Heart left ventricle (tissue), 16 donors: ENCODE results near the gene GLB1L. TPM values are rescaled to one million over a fixed set of nuclear protein-coding genes. Genes with fewer than 3 reads are reported as not detected.

Source experiments
- ATAC-seq, 4 donors: fragments of 200-7000 bp; cut with Tn5 transposase; one replicate each; pipeline ENCODE4 v1.9.1; 2020 to 2022; ENCODE audit warnings: moderate library complexity in 4 of 4, mild to moderate bottlenecking in 3 of 4, moderate number of reproducible peaks in 1 of 4
- DNase-seq, 5 donors: peaks; one replicate each; pipeline ENCODE4 v3.0.0-alpha.2; 2020
- H3K27ac ChIP-seq, 12 donors: fragments of 200-600 bp; sonication (generic) in 4 of 12; one replicate each; pipeline versions ENCODE4 v1.5.0 to v1.8.0; 2016 to 2022; ENCODE audit warnings: mild to moderate bottlenecking in 2 of 12
- H3K27me3 ChIP-seq, 9 donors: fragments of 200-600 bp; sonication (generic) in 2 of 9; one replicate each; pipeline versions ENCODE4 v1.5.1 to v1.8.0; 2016 to 2022; ENCODE audit warnings: mild to moderate bottlenecking in 3 of 9
- H3K36me3 ChIP-seq, 9 donors: fragments of 200-600 bp; sonication (generic) in 2 of 9; one replicate each; pipeline versions ENCODE4 v1.5.0 to v1.8.0; 2018 to 2022; ENCODE audit warnings: mild to moderate bottlenecking in 2 of 9
- H3K4me1 ChIP-seq, 12 donors: fragments of 200-600 bp; sonication (generic) in 4 of 12; one replicate each; pipeline versions ENCODE4 v1.5.0 to v1.8.0; 2016 to 2022; ENCODE audit warnings: mild to moderate bottlenecking in 3 of 12
- H3K4me3 ChIP-seq, 12 donors: fragments of 200-600 bp; sonication (generic) in 4 of 12; one replicate each; pipeline versions ENCODE4 v1.5.0 to v1.8.0; 2017 to 2022; ENCODE audit warnings: mild to moderate bottlenecking in 9 of 12, moderate library complexity in 4 of 12
- H3K9me3 ChIP-seq, 12 donors: fragments of 200-600 bp; sonication (generic) in 4 of 12; one replicate each; pipeline versions ENCODE4 v1.5.0 to v1.8.0; 2016 to 2022; ENCODE audit warnings: mild to moderate bottlenecking in 1 of 12
- POLR2A ChIP-seq, 2 donors: fragments of 450-650 bp; IDR thresholded peaks; one replicate each; pipeline ENCODE4 v1.6.1; 2017; ENCODE audit warnings: antibody characterized with exemption in 2 of 2, mild to moderate bottlenecking in 2 of 2, moderate library complexity in 2 of 2
- WGBS, 4 donors: extraction: QIAGEN DNeasy Blood & Tissue Kit in 2 of 4; methylation state at CpG; one replicate each; pipeline versions ENCODE4 v1.1.5 to v1.1.7; 2013 to 2018; 5-methylcytosine and 5-hydroxymethylcytosine counted together
- intact Hi-C, 10 donors: fragments of 100-400 bp; cut with DNase I; formaldehyde crosslinking; loops; one replicate each; pipeline versions ENCODE4 v1.11.1 to v1.14.2; 2022
- polyA plus RNA-seq, 2 donors: library from polyadenylated mRNA; stranded (reverse); fragments of 200-250 nt; gene quantifications; one replicate each; pipeline ENCODE4 v1.2.3, GENCODE V29; 2013
- total RNA-seq, 9 donors: library from RNA; depleted of rRNA in 2 of 9; stranded (reverse); fragments of >200 nt in 2 of 9; fragmentation: NEBNext Ultra II Directional in 3 of 9; extraction: Animal tissue kit (Norgen Biotek cat#: 25700) in 3 of 9; gene quantifications; one replicate each; pipeline versions ENCODE4 v1.1.0 to v1.2.4, GENCODE V29; 2016 to 2023
- TF ChIP-seq, protein P1 (sequence below), 12 donors: fragments of 200-600 bp; sonication (generic) in 4 of 12; IDR thresholded peaks; one replicate each; pipeline versions ENCODE4 v1.5.0 to v1.8.0; 2018 to 2022; ENCODE audit warnings: antibody characterized with exemption in 12 of 12, mild to moderate bottlenecking in 5 of 12
- donor health status: ischemic (EF 13 %, LVEDD 7.1; RV severe dilation, severe dysfunction).
- donor health status: healthy with polysubstance abuse.
- donor health status: DM: no; HTN: yes; CAD: no.
- donor health status: DM: no; HTN: no; CAD: no.
- donor health status: ischemic (EF 25% LVEDD 6.9; RV normal size, moderate dysfunction).
- donor health status: ischemic (EF 25% LVEDD 5.7; RV mildly dilated, moderate dysfunction).
- donor health status: healthy.
- donor health status: DM: yes; HTN: yes; CAD: no.
- donor health status: ischemic (EF 35%, LVEDD 5.7; RV mildly dilated, moderate dysfunction).
- donor health status: nonischemic (EF 11% LVEDD 7.7; RV severe dilation, severe dysfunction).
- donor health status: DM: yes; HTN: yes; CAD: no.
- donor health status: PGD.
- donor health status: ischemic (EF 29% LVEDD 5.4; RV normal size, mild dysfunction).
- donor health status: nonischemic (EF 23%, LVEDD 6.1; RV moderate dilation, normal function).

Gene GLB1L
- total and polyA plus RNA-seq, 11 donors, result 1.3 to 7.9 (median 2.4) TPM

DNA sequence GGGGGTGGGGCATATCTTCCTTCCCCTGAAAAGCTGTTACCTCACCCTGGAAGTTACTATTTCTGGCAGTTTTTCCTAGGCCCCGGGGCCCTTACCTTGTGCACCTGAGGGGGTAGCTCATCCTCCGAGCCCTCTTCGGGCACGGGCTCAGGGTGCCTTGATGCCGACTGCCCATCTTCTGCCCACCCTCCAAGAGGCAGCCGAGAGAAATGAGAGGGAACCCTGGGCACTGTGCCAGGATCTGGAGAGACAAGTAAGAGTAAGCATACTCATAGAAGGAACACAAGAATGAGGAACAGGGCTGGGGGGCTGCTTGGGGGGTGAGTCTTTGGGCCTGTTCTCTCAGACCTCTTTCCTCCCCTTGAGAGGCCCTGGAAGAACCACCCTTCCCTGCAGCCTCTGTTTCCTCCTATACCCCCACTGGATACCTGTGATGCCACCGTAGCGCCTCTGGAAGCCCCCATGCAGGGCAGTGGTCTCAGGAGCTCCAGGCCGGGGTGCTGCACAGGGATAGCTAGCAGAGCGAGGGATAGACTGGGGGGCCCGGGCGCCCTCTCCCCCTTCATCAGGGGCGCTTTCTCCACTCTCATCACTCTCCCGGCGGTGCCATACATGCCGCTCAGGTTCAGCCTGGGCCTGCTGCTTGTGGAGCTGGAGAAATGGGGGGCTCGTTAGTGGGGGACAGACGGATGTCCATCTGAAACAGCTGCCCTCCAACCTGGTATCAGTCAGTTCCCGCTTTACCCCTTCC is 24.4 kb downstream of the GLB1L start:
- H3K36me3 ChIP-seq, result peaks cover 5 to 67% (median 62%) of the 10 kb centered on the region in 9 donors
- no peak for TF ChIP-seq POLR2A (IDR thresholded peaks at IDR 0.05)
- TF ChIP-seq, protein P1, sequence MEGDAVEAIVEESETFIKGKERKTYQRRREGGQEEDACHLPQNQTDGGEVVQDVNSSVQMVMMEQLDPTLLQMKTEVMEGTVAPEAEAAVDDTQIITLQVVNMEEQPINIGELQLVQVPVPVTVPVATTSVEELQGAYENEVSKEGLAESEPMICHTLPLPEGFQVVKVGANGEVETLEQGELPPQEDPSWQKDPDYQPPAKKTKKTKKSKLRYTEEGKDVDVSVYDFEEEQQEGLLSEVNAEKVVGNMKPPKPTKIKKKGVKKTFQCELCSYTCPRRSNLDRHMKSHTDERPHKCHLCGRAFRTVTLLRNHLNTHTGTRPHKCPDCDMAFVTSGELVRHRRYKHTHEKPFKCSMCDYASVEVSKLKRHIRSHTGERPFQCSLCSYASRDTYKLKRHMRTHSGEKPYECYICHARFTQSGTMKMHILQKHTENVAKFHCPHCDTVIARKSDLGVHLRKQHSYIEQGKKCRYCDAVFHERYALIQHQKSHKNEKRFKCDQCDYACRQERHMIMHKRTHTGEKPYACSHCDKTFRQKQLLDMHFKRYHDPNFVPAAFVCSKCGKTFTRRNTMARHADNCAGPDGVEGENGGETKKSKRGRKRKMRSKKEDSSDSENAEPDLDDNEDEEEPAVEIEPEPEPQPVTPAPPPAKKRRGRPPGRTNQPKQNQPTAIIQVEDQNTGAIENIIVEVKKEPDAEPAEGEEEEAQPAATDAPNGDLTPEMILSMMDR (IDR thresholded peaks at IDR 0.05), result no peak
- H3K27me3 ChIP-seq, result no peaks in the 10 kb centered on the region
- no peak for ATAC-seq
- H3K4me3 ChIP-seq, result no peak overlapping the region
- WGBS, 4 donors, result 88 to 93% (median 89%) methylated on average over 19 of the region's 19 CpGs
- H3K9me3 ChIP-seq, result no peaks in the 10 kb centered on the region
- intact Hi-C loops, result loop anchor here in 1 of 10 donors (10.0 kb wide), 1 partner anchor 46 kb away; the partner anchor contains the start of genes CNPPD1, RETREG2 and SLC23A3
- DNase-seq, result no peak
- H3K27ac ChIP-seq, result no peak overlapping the region
- peaks cover 6 to 45% (median 33%) of the 10 kb centered on the region in 12 donors for H3K4me1 ChIP-seq

DNA sequence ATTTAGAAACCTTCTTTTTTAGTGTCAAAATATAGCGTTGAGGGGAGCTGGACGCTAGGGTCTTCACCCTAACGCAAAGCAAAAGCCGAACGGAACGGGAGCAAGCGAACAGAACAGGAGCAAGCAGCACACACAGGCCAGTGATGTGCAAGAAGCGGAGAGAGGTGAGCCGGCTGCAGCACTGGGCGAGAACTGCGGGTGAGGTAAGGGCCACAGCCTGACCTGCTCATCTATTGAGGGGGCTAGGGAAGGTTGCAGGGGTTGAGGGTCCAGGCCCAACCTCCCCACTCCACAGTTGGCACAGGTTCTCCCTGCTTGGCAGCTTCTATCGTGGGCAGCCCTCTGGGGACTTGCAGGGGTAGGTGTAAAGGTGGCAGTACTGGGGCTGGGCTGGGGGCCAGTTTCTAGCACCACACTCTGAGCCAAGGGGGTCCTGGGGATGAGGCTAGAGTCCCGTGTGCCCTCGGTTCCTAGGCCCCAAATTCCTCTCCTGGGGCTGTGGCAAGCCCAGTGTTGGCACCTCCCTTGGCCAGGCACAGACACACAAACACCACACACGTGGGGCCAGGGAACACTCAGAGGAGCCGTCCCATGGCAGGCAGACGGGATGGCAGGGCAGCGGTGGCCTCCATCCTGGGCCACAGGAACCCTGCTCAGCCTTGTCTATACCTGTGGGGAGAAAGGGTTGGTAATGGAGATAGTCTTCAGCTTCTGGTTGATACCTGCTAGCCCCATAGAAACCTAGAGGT is 25.3 kb downstream of the GLB1L start:
- H3K4me1 ChIP-seq, result peaks cover 6 to 42% (median 33%) of the 10 kb centered on the region in 12 donors
- DNase-seq (no peak), ATAC-seq (no peak)
- H3K36me3 ChIP-seq, result peaks cover 5 to 67% (median 62%) of the 10 kb centered on the region in 9 donors
- intact Hi-C loops, result loop anchor here in 5 of 10 donors (5.0 to 10.0 kb wide), 3 partner anchors 43 to 62 kb away; partner anchors contain the start of genes CNPPD1 (in 4 of the 5), RETREG2 (in 4 of the 5) and SLC23A3 (in 1 of the 5)
- no peaks in the 10 kb centered on the region for H3K27me3 ChIP-seq
- H3K27ac ChIP-seq, result peak overlapping the region in 3 of 12 donors; percentile 81 to 97 (median 95)
- H3K9me3 ChIP-seq, result no peaks in the 10 kb centered on the region
- H3K4me3 ChIP-seq, result peak overlapping the region in 2 of 12 donors; percentile 57 to 65
- TF ChIP-seq POLR2A (IDR thresholded peaks at IDR 0.05), result no peak
- 87 to 90% (median 88%) methylated on average over 18 of the region's 18 CpGs for WGBS, 4 donors

DNA sequence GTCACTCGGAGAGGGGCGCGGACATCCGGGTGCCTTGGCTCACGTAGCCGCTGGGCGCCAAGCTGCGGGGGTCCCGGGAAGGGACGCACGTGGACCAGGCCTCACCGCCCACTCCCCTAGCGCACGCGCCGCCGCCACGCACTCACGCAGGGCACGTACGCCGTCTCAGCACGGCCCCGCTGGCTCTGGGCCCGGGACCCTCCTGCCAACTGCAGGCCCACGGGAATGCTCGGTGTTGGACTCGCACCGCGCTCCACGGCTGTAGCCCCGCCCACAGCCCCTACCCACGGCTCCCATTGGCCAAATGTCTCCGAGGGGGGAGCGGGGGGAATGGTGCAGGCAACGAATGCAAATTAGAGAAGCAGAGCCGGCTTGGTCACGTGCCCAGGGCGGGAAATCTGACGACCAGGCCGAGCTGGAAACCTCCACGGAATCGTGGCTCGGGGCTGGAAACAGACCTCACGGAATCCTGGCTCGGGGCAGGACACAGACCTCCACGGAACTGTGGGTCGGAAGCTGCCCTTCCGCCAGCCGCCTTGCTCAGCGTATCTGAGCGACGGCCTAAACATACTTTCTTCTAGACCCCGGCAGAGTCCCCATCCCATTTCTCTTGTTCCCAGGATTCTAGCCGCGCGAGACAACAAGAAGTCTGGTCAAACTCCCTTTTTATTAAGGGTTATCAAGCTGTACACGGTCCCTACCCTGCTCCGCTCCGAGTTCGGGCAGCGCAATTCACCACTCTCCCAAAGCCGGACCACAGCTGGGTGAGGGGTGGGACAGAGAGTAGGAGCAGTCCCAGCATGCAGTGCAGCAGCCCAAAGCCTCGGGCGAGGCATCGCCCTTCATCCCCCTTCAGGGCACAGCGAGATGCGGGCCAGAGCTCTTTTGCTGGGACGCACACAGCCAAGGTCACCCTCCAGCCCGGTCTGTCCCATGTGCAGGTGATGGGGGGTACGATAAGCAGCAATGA is 26.2 kb downstream of the GLB1L start, which contains the start of gene ABCB6:
Gene ABCB6 (minus strand): TSS at position 227 of the 970 bp plus-strand sequence. CDS start 285 bp downstream, outside the sequence.
- 5 to 10% (median 6%) methylated on average over 47 to 71 of the region's 71 CpGs for WGBS, 4 donors
- ATAC-seq (peak; percentile 86 to 93 (median 90)), DNase-seq (peak; percentile 97 to 99 (median 98))
- Histone ChIP-seq H3K36me3 (peaks cover 3 to 67% (median 62%) of the 10 kb centered on the region in 9 donors), H3K4me3 (peak within 1 kb of the TSS; percentile 19 to 66 (median 58)), H3K27ac (peak within 1 kb of the TSS; percentile 68 to 97 (median 90)), H3K4me1 (peaks cover 6 to 42% (median 33%) of the 10 kb centered on the region in 12 donors), H3K9me3 (no peaks in the 10 kb centered on the region), H3K27me3 (no peaks in the 10 kb centered on the region)
- intact Hi-C loops, result loop anchor here in 4 of 10 donors (5.0 kb wide), 2 partner anchors 42 to 63 kb away; partner anchors contain the start of genes CNPPD1 (in 3 of the 4) and RETREG2 (in 3 of the 4)
- TF ChIP-seq, protein P1 (IDR thresholded peaks at IDR 0.05), result no peak
- TF ChIP-seq POLR2A (IDR thresholded peaks at IDR 0.05), result peak; percentile 7 to 84
